ENCODE results near the gene RNF208. TPM values are rescaled to one million over a fixed set of nuclear protein-coding genes. Genes with fewer than 3 reads are reported as not detected.

The RNF208 gene
- total and polyA plus RNA-seq, 10 of the 15 experiments (the other 5 are each of a cell fraction or from before 2014, with no cell fraction given), result 0.06 to 10.7 (median 0.77) TPM

DNA sequence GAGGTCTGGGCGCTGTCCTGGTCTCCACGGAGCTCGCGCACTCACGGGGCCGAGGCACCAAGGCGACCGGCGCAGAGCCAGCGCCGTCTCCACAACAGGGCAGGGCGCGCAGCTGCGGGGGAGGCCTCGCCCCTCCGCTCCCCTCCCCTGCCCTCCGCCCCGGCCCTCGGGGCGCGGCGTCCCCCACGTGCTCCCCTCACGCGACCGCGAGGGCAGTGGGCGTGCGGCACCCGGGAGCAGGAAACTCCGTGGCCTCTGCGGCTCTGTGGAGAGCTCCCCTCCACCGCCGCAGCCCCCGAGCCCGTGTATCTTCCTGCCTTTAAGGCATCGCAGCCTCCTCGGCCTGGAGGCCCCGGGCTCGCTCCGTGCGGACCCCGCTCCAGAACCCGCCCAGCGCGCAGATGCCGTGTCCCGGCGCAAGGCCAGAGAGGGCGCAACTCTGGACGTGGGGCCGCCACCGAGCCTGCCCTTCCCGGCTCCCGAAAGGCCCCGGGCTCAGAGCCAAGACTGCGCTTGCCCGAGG, 18.3 kb upstream of the RNF208 start (continued):
- TF ChIP-seq, protein P1, sequence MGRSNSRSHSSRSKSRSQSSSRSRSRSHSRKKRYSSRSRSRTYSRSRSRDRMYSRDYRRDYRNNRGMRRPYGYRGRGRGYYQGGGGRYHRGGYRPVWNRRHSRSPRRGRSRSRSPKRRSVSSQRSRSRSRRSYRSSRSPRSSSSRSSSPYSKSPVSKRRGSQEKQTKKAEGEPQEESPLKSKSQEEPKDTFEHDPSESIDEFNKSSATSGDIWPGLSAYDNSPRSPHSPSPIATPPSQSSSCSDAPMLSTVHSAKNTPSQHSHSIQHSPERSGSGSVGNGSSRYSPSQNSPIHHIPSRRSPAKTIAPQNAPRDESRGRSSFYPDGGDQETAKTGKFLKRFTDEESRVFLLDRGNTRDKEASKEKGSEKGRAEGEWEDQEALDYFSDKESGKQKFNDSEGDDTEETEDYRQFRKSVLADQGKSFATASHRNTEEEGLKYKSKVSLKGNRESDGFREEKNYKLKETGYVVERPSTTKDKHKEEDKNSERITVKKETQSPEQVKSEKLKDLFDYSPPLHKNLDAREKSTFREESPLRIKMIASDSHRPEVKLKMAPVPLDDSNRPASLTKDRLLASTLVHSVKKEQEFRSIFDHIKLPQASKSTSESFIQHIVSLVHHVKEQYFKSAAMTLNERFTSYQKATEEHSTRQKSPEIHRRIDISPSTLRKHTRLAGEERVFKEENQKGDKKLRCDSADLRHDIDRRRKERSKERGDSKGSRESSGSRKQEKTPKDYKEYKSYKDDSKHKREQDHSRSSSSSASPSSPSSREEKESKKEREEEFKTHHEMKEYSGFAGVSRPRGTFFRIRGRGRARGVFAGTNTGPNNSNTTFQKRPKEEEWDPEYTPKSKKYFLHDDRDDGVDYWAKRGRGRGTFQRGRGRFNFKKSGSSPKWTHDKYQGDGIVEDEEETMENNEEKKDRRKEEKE (IDR thresholded peaks at IDR 0.05), result no peak
- TF ChIP-seq BACH1 (IDR thresholded peaks at IDR 0.05; ENCODE audit: borderline replicate concordance) (peak; percentile 98), ETV6 (conservative IDR thresholded peaks at IDR 0.05 in 1 of 2, IDR thresholded peaks at IDR 0.05 in 1 of 2; ENCODE audit: borderline replicate concordance in 1 of 2, low read depth in 1 of 2) (no peak), BHLHE40 (IDR thresholded peaks at IDR 0.05; ENCODE audit: borderline replicate concordance in 1 of 2, low read depth in 2 of 2, low read length in 1 of 2) (peak; percentile 99 to 100), TARDBP (IDR thresholded peaks at IDR 0.05; ENCODE audit: borderline replicate concordance) (0 out of 2 replicates have a peak, but pooled peaks have one; percentile 19), GATAD2B (conservative IDR thresholded peaks at IDR 0.05; ENCODE audit: low read depth) (peak; percentile 99), CHD1 (IDR thresholded peaks at IDR 0.05; ENCODE audit: low read depth, low read length) (no peak), HDAC2 (IDR thresholded peaks at IDR 0.05) (0 out of 2 replicates have a peak, but pooled peaks have one; percentile 81), BRCA1 (IDR thresholded peaks at IDR 0.05; ENCODE audit: low read depth, low read length) (no peak), CEBPB (IDR thresholded peaks at IDR 0.05; ENCODE audit: borderline replicate concordance in 1 of 2, low read depth in 2 of 2, low read length in 2 of 2) (no peak), JUNB (IDR thresholded peaks at IDR 0.05) (no peak), ASH2L (IDR thresholded peaks at IDR 0.05; ENCODE audit: borderline replicate concordance, low read depth) (no peak), RCOR1 (conservative IDR thresholded peaks at IDR 0.05; ENCODE audit: low read depth, low read length) (no peak), IKZF2 (IDR thresholded peaks at IDR 0.05) (peak; percentile 43 to 77; a peak in 3 of 4 replicates), EGR1 (IDR thresholded peaks at IDR 0.05; ENCODE audit: borderline replicate concordance in 1 of 2, low read depth in 2 of 2, low read length in 2 of 2) (peak in 1 of 2 experiments; percentile 74; a peak in 2 of 3 replicates), MXI1 (IDR thresholded peaks at IDR 0.05; ENCODE audit: low read depth, low read length) (peak; percentile 53; the same call in 1 of the 2 replicates), TCF12 (IDR thresholded peaks at IDR 0.05; ENCODE audit: low read depth, low read length) (0 out of 2 replicates have a peak, but pooled peaks have one; percentile 33), RAD21 (IDR thresholded peaks at IDR 0.05; ENCODE audit: insufficient read depth, low read depth, low read length) (no peak)
- TF ChIP-seq, protein P2, sequence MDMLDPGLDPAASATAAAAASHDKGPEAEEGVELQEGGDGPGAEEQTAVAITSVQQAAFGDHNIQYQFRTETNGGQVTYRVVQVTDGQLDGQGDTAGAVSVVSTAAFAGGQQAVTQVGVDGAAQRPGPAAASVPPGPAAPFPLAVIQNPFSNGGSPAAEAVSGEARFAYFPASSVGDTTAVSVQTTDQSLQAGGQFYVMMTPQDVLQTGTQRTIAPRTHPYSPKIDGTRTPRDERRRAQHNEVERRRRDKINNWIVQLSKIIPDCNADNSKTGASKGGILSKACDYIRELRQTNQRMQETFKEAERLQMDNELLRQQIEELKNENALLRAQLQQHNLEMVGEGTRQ (IDR thresholded peaks at IDR 0.05; ENCODE audit: borderline replicate concordance, low read depth, low read length), result peak; percentile 48
- TF ChIP-seq, protein P3, sequence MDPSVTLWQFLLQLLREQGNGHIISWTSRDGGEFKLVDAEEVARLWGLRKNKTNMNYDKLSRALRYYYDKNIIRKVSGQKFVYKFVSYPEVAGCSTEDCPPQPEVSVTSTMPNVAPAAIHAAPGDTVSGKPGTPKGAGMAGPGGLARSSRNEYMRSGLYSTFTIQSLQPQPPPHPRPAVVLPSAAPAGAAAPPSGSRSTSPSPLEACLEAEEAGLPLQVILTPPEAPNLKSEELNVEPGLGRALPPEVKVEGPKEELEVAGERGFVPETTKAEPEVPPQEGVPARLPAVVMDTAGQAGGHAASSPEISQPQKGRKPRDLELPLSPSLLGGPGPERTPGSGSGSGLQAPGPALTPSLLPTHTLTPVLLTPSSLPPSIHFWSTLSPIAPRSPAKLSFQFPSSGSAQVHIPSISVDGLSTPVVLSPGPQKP (IDR thresholded peaks at IDR 0.05; ENCODE audit: low read depth, low read length), result no peak
- TF ChIP-seq, protein P4, sequence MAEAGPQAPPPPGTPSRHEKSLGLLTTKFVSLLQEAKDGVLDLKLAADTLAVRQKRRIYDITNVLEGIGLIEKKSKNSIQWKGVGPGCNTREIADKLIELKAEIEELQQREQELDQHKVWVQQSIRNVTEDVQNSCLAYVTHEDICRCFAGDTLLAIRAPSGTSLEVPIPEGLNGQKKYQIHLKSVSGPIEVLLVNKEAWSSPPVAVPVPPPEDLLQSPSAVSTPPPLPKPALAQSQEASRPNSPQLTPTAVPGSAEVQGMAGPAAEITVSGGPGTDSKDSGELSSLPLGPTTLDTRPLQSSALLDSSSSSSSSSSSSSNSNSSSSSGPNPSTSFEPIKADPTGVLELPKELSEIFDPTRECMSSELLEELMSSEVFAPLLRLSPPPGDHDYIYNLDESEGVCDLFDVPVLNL (IDR thresholded peaks at IDR 0.05; ENCODE audit: low read depth, low read length), result no peak
- TF ChIP-seq, protein P5, sequence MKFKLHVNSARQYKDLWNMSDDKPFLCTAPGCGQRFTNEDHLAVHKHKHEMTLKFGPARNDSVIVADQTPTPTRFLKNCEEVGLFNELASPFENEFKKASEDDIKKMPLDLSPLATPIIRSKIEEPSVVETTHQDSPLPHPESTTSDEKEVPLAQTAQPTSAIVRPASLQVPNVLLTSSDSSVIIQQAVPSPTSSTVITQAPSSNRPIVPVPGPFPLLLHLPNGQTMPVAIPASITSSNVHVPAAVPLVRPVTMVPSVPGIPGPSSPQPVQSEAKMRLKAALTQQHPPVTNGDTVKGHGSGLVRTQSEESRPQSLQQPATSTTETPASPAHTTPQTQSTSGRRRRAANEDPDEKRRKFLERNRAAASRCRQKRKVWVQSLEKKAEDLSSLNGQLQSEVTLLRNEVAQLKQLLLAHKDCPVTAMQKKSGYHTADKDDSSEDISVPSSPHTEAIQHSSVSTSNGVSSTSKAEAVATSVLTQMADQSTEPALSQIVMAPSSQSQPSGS (IDR thresholded peaks at IDR 0.05; ENCODE audit: low read length), result no peak
- TF ChIP-seq, protein P6, sequence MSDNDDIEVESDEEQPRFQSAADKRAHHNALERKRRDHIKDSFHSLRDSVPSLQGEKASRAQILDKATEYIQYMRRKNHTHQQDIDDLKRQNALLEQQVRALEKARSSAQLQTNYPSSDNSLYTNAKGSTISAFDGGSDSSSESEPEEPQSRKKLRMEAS (IDR thresholded peaks at IDR 0.05; ENCODE audit: low read depth, low read length), result peak; percentile 78
